HUES6 (cell line): Measurements from ENCODE around the gene SPEM3.
"Not testable (repeated sequence)": the region's sequence is repeated elsewhere in the genome, so short reads cannot be mapped to it uniquely, and the experiment has no call there.

Source experiments
- H3K27ac ChIP-seq: 2 replicates; pipeline ENCODE4 v1.7.0; 2013; ENCODE audit warnings: low read depth, mild to moderate bottlenecking, low read length, inconsistent platforms
- H3K27me3 ChIP-seq: 2 replicates; pipeline ENCODE4 v1.6.1; 2013; ENCODE audit warnings: low read length; ENCODE audit not compliant: control insufficient read depth, insufficient read depth
- H3K36me3 ChIP-seq: 2 replicates; pipeline ENCODE4 v1.6.1; 2013; ENCODE audit warnings: low read length; ENCODE audit not compliant: control insufficient read depth, insufficient read depth
- H3K4me1 ChIP-seq: 2 replicates; pipeline ENCODE4 v1.6.1; 2013; ENCODE audit warnings: low read length; ENCODE audit not compliant: control insufficient read depth, insufficient read depth
- H3K4me3 ChIP-seq: 2 replicates; pipeline ENCODE4 v1.5.1; 2013; ENCODE audit warnings: low read depth, low read length
- H3K9ac ChIP-seq: one replicate; pipeline ENCODE4 v1.6.1; 2013; ENCODE audit warnings: mild to moderate bottlenecking, low read length
- H3K9me3 ChIP-seq: 2 replicates; pipeline ENCODE4 v1.6.1; 2013; ENCODE audit warnings: low read depth, low read length; ENCODE audit not compliant: control insufficient read depth, insufficient read depth

Gene SPEM3

DNA sequence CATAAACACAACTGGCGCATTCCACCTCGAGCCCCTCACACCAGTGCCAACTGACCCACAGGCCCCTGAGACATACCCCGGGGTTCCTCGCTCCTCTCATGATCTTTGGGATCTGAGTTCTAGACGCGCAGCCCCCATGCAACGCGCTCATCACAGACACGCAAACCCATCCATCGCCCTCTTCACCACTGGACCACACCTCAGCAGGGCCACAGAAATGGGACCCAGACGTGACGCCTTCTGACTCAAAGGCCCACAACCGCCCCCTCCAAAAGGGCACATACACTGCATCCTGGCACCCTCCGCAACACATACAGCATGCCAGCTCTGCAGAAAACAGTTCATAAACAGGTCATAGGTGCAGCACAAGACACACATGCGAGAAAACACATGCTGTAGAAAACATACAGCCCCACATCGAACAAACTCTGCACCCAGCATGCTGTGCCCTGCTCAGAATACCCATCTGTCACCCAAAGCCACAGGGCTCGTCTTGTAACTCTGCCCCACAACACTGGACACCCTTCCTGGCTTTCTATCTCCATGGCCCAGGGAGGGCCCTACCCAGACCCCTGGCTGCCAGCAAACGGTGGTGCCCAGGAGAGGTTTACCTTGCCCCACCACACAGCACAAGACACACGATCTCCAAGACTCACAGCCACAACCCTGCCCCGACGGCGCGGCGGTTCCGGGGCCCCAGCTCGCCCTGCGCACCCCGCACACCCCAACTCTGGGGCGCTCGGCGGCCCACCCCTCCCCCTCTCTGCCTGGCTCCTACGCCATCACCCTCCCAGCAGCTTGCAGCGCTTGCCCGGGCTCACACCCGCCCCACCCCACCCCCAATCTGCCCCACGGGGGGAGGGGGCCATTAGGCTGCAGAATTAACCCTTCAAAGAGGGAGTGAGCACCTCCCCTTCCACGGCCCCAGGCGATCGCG, 49.9 kb downstream of the SPEM3 start:
- Histone ChIP-seq H3K27me3 (no peaks in the 10 kb centered on the region), H3K9me3 (no peaks in the 10 kb centered on the region), H3K4me1 (peaks cover 44% of the 10 kb centered on the region), H3K9ac (peak overlapping the region; percentile 72), H3K36me3 (no peaks in the 10 kb centered on the region), H3K4me3 (peak overlapping the region; percentile 66), H3K27ac (peak overlapping the region; percentile 50; the same call in 1 of the 2 replicates)

DNA sequence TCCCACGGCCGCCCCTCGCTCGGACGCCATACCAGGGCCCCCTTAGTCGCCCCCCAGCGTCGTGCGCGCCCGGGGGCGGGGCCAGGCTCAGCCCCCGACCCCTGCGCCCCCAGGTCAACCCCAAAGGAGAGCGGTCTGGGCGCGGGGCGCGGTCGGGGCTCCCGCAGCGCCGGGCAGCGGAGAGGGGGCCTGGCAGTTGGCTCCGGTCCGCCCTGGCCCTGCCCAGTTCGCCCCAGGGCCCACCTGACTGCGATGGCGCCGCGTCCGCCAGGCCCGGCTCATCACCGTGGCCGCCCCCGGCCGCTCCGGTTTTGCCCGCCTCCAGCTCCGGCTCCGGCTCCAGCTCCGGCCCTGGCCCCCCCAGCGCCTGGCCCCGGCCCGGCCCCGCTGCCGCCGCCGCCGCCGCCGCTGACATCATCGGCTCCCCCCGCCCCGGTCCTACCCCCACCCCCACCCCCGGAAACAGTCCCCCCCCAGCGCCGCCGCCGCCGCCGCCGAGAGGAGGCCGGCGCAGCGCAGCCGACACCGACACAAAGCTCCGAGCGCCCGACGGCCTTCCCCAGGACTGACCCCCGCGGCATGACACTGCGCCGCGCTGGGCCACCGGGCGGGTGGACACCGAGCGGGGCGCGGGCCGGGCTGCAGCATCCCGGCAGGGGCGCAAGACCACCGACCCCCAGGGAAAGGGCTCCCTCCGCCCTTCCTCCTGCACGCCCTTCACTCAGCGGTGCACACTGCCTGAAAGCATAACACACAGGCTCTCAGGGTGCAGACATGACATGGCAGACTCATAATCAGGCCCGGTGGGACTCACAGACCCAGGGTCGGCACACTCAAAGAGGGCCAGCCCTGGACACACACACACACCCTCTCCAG, 50.8 kb downstream of the SPEM3 start, which contains the start of gene ZBTB4:
TSS of gene ZBTB4 (minus strand) at position 419 of the 876 bp plus-strand sequence. CDS start 12,830 bp downstream, outside the sequence.
- Histone ChIP-seq H3K36me3 (no peaks in the 10 kb centered on the region), H3K27ac (peak within 1 kb of the TSS; percentile 52; the same call in 1 of the 2 replicates), H3K4me3 (peak within 1 kb of the TSS; percentile 81), H3K9me3 (no peaks in the 10 kb centered on the region), H3K4me1 (peaks cover 44% of the 10 kb centered on the region), H3K27me3 (no peaks in the 10 kb centered on the region), H3K9ac (peak within 1 kb of the TSS; percentile 92)

- Histone ChIP-seq H3K4me3 (peak overlapping the region; percentile 81), H3K4me1 (peaks cover 44% of the 10 kb centered on the region), H3K27ac (peak overlapping the region; percentile 52; the same call in 1 of the 2 replicates), H3K27me3 (no peaks in the 10 kb centered on the region), H3K36me3 (no peaks in the 10 kb centered on the region), H3K9me3 (no peaks in the 10 kb centered on the region), H3K9ac (peak overlapping the region; percentile 92)
These were observed 51.4 kb downstream of the SPEM3 start for GRCh38 chr17:7480089-7480384.

GRCh38 chr17:7481275-7481674, 52.6 kb downstream of the SPEM3 start, which contains the start of gene SLC35G6:
Gene SLC35G6 (plus strand): TSS chr17:7481446. CDS start chr17:7481517, 71 bp downstream.
- not testable (repeated sequence) for H3K27me3 ChIP-seq, H3K27ac ChIP-seq, H3K36me3 ChIP-seq, H3K9me3 ChIP-seq
- H3K4me1 ChIP-seq: peaks cover 44% of the 10 kb centered on the region
- H3K9ac ChIP-seq: peak within 1 kb of the TSS; percentile 92
- H3K4me3 ChIP-seq: 0 out of 2 replicates have a peak within 1 kb of the TSS, but pooled peaks have one; percentile 81

- H3K4me3 ChIP-seq, H3K27ac ChIP-seq, H3K36me3 ChIP-seq, H3K27me3 ChIP-seq, H3K9me3 ChIP-seq, H3K9ac ChIP-seq: not testable (repeated sequence)
- peaks cover 37% of the 10 kb centered on the region for H3K4me1 ChIP-seq
These were observed 53.4 kb downstream of the SPEM3 start for GRCh38 chr17:7481842-7482741.
